Esophagus muscularis mucosa (tissue), 4 donors: ENCODE measurements around the gene PAQR7.

Experiments used
- CTCF ChIP-seq, 3 experiments: fragments of 200-600 bp in 2 of 3; fragments of 450-650 bp in 1 of 3; sonication (generic) in 2 of 3; IDR thresholded peaks; one replicate each; pipeline ENCODE4 v1.5.1; 2017 to 2019; ENCODE audit warnings: antibody characterized with exemption in 3 of 3, mild to moderate bottlenecking in 2 of 3, moderate library complexity in 1 of 3
- EP300 ChIP-seq: sonication (generic); formaldehyde crosslinking; IDR thresholded peaks from one replicate; pipeline ENCODE4 v1.6.1; 2017; ENCODE audit warnings: antibody characterized with exemption
- POLR2A ChIP-seq: fragments of 450-650 bp; IDR thresholded peaks from one replicate; pipeline ENCODE4 v1.6.1; 2017; ENCODE audit warnings: antibody characterized with exemption, moderate library complexity, mild to moderate bottlenecking, low read depth
- POLR2AphosphoS5 ChIP-seq, 2 donors: sonication (generic); formaldehyde crosslinking; IDR thresholded peaks; one replicate each; pipeline ENCODE4 v1.6.1; 2017; ENCODE audit warnings: antibody characterized with exemption in 2 of 2

- TF ChIP-seq CTCF (IDR thresholded peaks at IDR 0.05) (no peak), POLR2AphosphoS5 (IDR thresholded peaks at IDR 0.05) (peak in 1 of 2 donors; percentile 5), POLR2A (no peak), EP300 (no peak)
Observed at GRCh38 chr1:25818569-25818968, 56.9 kb downstream of the PAQR7 start.
